ENCODE measurements around the gene MMUT. TPM values are rescaled to one million over a fixed set of nuclear protein-coding genes. Genes with fewer than 3 reads are reported as not detected.
A peak's percentile ranks its signal among the peaks of the same experiment; 100 is the strongest.
"Not testable (repeated sequence)": the region's sequence is repeated elsewhere in the genome, so short reads cannot be mapped to it uniquely, and the experiment has no call there.

The MMUT gene
- 33.4 TPM for total RNA-seq

DNA sequence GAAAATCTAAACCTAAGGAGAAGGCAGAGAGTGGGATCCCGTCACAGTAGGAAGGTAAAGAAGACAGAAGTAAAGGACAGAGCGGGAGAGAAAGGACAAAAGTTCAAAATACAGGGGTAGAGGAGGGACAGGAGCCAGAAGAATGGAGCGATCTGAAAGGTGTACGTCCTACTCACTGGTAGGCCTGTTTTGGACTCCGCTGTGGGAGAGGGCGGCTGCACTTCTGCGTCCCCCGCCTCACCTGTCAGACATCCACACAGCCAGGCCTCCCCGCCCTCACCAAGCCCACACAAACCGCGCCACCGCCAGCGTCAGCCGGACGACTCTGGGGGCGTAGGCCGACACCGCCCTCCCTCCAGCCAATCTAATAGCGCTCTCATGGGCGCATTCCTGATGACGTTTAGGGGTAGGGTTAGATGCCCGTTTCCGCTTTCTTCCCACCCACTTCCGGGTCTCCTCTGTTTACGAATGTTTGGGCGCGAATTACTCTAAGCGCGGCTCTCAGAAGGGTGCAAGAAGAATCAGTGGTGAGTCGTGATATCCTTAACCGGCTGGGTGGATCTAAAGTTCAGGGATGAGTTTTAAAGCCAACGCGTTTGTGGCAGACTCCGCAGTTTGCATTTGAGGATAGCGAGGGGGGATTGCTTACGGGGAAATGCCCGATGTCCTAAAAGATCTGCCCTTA lies at the start of gene MMUT, which contains the start of gene CENPQ:
Gene MMUT (minus strand): TSS at position 327 of the 685 bp plus-strand sequence. CDS start 3,787 bp downstream, outside the sequence.
Gene CENPQ (plus strand): TSS at position 444 of the 685 bp plus-strand sequence. CDS start 6,807 bp downstream, outside the sequence.
- peak; percentile 99 for DNase-seq

DNA sequence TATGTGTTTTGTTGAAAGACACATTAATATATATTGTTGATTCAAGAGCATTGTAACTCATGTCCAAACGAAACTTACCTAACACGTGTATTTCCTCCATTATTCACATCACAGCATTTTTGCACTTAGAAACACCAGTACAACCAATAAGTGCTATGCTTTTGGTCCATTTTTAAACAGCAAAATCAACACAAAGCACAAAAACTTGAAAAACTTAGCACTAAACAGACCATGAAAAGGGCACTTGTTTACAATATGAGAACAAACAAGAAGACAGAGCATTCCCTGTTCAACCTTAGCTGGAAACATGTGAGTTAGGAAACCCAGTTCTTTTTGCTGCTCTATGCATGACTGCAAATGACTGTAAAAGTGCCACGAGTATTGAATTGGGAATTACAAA lies 46.3 kb upstream of the MMUT start:
- no peak for DNase-seq

DNA sequence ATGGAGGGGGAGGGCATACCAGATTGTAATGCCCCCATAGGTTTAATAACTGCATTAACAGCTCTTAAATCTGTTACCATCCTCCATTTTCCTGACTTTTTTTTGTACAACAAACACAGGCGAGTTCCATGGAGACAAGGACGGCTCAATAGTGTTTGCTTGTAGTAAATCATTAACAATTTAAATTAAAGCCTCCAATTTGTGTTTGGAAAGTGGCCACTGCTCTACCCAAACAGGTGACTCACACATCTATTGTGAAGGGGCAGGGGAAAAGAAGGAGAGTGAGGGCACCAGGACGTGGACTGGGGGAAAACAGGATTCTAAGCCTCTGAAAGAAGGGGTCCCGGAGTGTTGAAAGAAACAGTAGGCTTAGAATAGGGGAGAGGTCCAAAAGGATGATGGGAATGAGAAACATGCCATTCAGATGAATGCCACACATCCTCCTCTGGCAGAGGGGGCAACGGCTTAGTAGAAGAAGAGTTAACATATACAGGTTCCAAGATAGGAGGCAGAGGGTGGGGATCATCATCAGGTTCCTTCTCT lies 43.6 kb upstream of the MMUT start:
- DNase-seq, result no peak

DNA sequence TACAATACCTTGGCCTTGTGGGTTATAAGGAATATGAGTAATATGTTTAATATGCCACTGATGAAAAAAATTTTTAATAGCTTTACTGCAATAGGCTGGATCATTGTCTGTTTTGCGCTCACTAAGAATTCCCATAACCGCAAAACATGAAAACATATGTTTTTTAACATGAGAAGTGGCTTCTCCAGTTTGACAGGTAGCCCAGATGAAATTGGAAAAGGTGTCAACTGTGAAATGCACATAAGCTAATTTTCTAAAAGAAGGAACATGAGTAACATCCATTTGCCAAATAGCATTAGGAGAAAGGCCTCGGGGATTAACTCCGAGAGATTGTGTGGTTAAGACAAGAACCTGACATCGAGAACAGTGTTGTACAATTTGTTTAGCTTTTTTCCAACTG lies 41.6 kb upstream of the MMUT start:
- DNase-seq, result no peak

DNA sequence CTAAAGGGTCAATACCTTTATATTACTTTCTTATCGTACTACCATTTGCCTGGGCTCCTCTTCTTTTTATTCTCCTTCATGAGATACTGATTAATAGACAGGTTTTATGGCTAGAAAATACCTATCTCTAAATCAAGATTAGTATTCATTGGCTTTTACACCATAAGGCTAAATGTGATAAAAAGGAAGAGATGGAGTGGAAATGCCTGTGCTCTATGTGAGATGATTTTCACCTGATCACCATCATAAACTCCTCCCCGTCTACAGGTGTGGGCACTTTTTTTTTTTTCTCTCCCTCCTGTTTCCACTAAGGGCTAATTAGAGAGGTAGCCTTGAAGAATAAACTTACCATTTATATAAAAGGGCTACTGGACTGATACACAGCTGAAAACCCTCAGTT lies 36.6 kb upstream of the MMUT start, which contains the start of gene GLYATL3:
Gene GLYATL3 (plus strand): TSS at position 301 of the 400 bp plus-strand sequence. CDS start 12,068 bp downstream, outside the sequence.
- no peak for DNase-seq

DNA sequence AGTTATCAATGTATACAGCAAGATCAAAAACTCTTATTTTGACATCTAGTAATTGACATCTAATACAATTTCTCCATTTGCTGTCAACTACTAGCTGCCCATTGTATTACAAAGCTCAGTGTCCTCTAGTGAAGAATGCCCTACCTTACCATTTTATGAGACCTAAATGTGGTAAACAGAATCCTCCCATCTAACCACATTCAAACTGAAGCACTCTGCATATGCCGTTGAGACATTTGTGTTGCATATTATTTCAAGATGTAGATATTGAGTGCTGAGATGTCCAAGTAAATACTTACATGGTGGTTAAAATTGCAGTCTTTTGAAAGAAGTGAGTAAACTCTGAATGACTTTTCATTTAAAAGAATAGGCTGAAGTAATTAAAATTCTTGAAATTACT lies 36.1 kb upstream of the MMUT start:
- DNase-seq, result no peak

DNA sequence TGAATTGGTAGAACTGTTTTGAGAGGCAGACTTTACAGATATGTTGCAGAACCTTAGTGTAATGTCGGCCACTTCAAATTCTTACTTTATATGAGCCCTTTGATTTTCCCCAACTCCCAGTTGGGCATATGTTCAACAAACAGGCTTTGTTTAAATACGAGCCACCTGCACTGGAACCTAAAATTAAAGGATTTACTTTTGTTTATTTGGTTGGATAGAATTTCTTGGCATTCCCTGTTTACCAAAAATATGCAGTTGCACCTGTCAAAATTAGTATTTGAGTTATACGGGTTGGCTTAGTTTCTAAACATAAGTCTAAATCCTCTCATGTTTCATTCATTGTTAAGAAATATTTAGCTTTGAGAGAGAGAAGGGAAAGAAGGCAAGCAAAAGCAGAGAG lies 34.3 kb upstream of the MMUT start:
- DNase-seq, result peak; percentile 20

DNA sequence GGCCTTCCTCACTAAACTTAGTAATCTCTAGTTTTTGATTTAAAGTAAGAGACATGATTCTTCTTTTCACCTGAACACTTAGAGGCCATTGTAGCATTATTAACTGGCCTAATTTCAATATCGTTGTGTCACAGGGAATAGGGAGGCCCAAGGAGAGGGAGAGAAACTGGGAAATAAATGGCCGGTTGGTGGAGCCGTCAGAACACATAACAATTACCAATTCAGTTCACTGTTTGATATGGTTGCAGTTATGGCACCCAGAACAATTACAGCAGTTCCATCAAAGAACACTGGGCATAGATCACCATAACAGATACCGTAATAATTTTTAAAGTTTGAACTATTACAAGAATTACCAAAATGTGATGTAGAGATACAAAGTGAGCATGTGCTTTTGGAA lies 27.6 kb upstream of the MMUT start:
- no peak for DNase-seq

DNA sequence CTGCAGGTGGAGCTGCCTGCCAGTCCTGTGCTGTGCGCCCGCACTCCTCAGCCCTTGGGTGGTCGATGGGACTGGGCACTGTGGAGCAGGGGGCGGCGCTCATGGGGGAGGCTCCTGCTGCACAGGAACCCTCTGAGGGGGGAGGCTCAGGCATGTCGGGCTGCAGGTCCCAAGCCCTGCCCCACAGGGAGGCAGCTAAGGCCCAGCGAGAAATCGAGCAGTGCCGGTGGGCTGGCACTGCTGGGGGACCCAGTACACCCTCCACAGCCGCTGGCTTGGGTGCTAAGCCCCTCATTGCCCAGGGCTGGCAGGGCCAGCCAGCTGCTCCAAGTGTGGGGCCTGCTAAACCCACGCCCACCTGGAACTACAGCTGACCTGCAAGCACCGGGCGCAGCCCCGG lies 20.3 kb upstream of the MMUT start:
- DNase-seq, result not testable (repeated sequence)

DNA sequence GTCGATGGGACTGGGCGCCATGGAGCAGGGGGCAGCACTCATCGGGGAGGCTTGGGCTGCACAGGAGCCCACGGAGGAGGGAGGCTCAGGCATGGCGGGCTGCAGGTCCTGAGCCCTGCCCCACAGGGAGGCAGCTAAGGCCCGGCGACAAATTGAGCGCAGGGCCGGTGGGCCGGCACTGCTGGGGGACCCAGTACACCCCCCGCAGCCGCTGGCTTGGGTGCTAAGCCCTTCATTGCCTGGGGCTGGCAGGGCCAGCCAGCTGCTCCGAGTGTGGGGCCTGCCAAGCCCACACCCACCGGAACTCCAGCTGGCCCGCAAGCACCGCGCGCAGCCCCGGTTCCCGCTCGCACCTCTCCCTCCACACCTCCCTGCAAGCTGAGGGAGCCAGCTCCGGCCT lies 18.8 kb upstream of the MMUT start:
- DNase-seq, result not testable (repeated sequence)

DNA sequence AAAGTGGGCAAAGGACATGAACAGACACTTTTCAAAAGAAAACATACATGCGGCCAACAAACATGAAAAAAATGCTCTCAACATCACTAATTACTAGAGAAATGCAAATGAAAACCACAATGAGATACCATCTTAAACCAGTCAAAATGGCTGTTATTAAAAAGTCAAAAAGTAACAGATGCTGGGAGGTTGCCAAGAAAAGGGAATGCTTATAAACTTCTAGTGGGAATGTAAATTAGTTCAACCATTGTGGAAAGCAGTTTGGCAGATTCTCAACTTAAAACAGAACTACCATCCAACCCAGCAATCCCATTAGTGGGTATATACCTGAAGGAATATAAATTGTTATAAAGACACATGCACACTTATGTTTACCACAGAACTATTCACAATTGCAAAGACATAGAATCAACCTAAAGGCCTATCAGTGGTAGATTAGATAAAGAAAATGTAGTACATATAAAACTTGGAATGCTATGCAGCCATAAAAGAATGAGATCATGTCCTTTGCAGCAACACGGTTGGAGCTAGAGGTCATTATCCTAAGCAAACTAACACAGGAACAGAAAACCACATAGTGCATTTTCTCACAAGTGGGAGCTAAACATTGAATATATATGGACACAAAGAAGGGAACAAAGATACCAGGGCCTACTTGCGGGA lies 16.4 kb upstream of the MMUT start:
- no peak for DNase-seq

DNA sequence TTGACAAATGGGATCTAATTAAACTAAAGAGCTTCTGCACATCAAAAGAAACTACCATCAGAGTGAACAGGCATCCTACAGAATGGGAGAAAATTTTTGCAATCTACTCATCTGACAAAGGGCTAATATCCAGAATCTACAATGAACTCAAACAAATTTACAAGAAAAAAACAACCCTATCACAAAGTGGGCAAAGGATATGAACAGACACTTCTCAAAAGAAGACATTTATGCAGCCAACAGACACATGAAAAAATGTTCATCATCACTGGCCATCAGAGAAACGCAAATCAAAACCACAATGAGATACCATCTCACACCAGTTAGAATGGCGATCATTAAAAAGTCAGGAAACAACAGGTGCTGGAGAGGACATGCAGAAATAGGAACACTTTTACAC lies 13.5 kb upstream of the MMUT start:
- DNase-seq, result not testable (repeated sequence)

DNA sequence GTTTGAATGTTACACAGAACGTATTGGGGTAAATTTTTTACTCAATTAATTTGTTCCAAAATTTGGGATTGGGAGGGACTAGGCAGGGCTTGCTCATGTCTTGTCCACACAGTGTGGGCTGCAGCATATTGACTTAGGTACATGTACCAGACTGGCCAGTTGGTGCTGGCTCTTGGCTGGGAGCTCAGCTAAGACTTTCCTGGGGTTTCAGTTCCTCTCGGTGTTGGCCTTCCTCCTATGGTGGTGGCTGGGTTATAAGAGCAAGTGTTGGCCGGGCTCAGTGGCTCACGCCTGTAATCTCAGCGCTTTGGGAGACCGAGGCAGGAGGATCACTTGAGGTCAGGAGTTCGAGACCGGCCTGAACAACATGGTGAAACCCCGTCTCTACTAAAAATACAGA lies 5.0 kb upstream of the MMUT start:
- DNase-seq, result no peak

DNA sequence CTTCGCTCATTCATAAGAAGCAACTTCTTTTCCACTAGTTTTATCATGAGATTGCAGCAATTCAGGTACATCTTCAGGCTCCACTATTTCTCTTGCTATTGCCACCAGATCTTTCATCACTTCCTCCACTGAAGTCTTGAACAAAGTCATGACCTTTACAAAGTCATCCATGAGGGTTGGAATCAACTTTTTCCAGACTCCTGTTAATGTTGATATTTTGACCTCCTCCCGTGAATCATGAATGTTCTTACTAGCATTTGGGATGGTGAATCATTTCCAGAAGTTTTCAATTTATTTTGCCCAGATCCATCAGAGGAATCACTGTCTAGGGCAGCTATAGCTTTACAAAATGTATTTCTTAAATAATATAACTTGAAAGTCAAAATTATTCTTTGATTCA lies 1.6 kb upstream of the MMUT start:
- no peak for DNase-seq

DNA sequence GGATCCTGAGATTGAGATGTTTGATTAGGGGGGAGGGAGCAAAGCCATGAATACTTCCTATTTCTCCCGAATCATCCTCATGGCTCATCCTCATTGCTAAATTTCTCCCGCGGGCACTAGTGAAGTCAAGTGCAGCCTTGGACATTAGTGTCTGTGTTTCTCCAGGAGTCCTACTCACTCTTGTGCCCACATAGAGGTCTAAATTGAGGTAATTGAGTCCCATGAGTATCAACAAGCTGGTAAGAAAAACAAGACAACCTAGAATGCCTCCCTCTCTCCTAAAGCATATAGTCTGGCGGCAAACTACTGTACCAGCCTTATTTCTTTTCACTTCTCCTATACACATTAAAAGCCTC lies 537 bp upstream of the MMUT start:
- DNase-seq, result no peak

DNA sequence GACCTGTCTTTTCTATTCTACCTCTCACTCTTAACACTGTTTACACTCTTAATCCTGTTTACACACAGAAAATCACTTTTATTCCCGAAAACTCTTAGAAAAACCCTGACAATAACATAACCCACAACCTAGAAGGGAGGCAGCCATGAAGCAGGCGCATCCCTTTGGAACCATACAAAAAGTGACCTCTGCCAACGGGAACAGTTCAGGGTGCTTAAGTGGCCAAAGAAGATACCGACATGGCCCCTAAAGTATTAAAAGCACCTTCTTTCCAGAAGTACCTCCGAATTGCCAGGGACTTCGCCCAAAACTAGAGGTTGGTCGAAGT lies 490 bp downstream of the MMUT start:
- no peak for DNase-seq

DNA sequence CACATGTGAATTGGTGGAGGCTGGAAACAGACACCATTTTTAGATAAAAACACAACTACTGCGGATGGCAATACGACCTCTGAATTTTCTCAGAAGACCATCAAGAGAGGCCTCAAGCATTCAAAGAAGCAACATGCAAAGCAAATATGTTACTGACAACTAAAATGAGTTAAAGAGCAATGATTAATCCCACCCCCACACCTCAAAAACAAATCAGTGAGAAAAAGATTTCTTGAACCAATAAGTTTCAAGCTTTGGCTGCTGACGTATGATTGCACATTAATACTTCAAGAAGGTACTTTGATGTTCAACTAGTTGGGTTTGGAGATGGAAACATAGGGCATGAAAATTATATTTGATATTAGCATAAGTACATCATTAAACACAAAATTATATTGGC lies 982 bp downstream of the MMUT start:
- peak; percentile 19 for DNase-seq

DNA sequence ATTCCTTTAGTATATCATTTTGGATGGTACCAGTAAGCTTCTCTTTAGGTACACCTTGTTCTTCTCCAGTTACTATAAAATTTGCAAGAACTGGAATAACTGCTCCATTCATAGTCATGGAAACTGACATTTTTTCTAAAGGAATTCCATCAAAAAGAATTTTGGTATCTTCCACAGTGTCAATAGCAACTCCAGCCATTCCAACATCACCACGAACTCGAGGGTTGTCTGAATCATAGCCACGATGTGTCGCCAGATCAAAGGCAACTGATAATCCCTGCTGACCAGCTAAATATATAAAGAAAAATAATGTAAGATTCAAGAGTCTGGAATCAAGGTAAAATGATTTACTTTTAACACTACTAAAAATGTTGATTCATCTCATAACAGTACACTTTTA lies 5.3 kb downstream of the MMUT start:
- no peak for DNase-seq

DNA sequence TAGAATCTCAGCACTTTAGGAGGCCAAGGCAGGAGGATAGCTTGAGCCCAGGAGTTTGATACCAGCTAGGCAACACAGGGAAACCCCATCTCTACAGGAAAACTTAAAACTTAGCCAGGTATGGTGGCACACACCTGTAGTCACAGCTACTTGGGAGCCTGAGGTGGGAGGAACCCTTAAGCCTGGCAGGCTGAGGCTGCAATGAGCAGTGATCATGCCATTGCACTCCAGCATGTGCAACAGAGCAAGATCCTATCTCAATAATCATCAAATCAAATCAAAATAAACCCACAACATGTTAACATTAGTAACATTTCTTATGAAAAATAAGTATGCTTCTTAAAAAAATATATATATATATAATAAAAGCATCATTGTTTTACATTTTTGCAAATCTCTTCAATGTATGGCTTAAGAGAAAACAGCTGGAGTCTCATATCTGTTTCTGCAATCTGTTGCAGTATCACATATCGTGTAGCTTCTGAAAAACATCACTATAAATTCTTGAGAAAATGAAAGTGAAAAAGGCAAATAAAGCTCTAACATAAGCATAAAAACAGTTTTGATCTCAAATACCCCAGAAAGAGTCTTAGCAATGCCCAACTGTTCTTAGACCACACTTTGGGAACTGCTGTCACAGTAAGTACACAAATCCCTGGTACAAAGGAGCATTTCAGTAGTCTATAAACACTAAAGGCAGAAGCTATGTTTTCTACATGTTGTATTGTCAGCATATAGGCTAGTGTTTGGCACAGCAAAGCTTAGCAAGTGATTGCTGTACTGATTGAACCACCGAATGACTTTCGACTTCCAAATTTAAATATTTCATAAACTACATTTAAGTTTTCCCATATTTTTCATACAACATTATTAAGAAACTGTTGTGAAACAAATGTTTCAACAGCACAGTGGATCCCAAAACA lies 8.0 kb downstream of the MMUT start:
- DNase-seq, result no peak

DNA sequence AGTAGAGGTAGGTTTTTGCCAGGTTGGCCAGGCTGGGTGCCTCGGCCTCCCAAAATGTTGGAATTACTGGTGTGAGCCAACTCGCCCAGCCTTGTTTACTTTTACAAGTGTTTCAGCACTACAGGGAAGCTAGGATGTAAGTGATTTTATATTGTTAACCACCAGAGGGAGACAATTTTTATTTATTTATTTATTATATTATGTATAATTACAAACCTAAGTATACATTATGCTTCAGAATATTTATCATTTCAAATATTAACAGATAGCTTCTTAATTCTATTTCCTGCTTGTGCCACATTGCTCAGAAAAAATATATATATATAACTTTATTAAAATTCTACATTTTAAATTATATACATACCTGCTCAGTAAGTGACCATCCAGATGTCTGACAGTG lies 9.8 kb downstream of the MMUT start:
- DNase-seq, result no peak

DNA sequence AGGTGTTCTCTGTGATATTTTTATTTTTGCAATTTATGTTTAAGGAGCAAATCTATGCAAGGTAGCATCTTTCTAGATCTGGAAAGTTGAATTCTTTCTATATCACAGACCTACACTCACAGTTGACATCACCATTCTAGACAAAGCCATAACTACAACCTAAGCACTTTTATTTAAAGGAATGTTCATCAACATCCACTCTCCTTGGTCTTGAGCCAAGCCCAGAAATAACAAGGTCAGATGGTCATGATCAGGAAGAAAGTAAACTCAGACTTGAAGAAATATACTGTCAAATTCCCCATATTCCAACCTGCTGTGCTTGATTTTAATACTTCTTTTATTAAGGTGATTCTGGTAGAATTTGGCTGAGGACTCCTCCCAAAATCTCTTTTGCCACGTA lies 32.2 kb downstream of the MMUT start:
- DNase-seq, result no peak

DNA sequence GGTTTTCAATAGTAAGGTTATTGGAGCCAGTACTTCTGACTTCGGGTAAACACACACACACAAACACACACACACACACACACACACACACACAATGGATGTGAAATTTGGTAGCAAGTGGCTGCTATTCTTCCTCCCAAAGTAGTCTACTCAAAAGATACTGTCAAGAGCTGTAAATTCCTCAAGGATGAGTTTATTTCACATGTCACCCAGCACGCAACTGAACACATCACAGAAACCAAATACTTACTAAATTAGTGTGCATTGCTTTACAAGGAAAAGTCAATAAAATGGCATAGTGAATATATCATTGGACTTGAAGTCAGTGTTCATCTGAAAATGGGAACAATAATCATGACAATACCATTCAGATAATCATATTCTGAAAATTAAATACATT lies 32.9 kb downstream of the MMUT start:
- no peak for DNase-seq

DNA sequence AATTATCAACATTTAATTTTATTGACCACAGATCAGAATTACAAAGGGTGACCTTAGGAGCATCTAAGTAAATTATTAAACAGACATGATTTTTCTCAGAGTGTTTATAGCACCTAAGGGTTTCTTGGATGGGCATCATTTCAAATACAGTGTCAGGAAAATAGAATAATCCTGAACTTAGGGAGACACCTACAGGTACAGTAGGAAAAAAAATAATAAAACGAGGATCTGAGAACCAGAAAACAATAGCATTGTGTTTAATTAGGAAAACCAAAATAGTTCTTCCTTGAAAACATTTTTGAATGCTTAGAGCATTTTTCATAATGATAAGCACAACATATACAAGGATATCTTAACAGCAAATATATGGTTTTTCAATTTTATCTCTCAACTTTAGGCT lies 39.2 kb downstream of the MMUT start:
- peak; percentile 8 for DNase-seq

All from tongue (tissue), 2 donors.